NOMO-1 treated with DMSO at 0.1 percent for 48 hours (cell line): Measurements from ENCODE around the gene NRXN3.
"Not testable (repeated sequence)": the region's sequence is repeated elsewhere in the genome, so short reads cannot be mapped to it uniquely, and the experiment has no call there.

ENCODE experiments used
- DNase-seq: peaks from one replicate; lab custom pipeline; 2025; ENCODE audit not compliant: unreplicated experiment; lab: John Stamatoyannopoulos, UW

The NRXN3 gene

DNA sequence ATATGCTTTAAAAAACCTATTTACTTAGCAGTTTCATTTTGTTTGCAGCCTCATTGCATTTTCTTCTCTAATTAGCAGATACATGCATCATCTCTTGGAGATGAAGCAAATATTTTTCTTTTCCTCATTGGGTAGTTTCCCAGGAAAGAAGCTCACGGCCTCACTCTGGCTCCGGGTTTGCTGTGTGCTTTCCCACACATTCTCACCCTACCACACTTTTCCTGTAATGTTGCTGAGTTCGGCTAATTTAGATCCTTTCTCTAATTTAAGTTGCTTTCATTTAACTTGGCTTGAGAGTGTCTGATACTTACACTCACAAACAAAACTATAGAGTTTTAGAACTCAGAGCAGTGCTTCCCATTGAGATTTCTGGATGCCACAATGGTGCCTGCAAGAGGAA lies 928.2 kb downstream of the NRXN3 start:
- no peak for DNase-seq

- no peak for DNase-seq
Measured at GRCh38 chr14:79100578-79100977, 930.4 kb downstream of the NRXN3 start.

GRCh38 chr14:79101388-79101787 lies 931.2 kb downstream of the NRXN3 start:
- DNase-seq: no peak

- no peak for DNase-seq
Measured at GRCh38 chr14:79103764-79104163, 933.6 kb downstream of the NRXN3 start.

DNA sequence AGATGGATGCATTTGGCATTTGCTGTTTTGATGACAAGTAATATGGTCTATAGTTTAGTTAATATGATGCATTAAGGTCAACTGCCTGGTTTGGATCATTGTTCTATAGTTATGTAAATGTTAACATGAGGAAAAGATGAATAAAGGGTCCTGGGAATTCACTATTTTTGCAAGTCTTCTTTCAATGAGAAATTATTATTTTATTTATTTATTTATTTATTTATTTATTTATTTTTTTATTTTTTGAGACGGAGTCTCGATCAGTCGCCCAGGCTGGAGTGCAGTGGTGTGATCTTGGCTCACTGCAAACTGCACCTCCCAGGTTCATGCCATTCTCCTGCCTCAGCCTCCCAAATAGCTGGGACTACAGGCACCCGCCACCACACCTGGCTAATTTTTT lies 940.4 kb downstream of the NRXN3 start:
- DNase-seq: not testable (repeated sequence)

GRCh38 chr14:79111987-79112501 lies 941.9 kb downstream of the NRXN3 start:
- no peak for DNase-seq

DNA sequence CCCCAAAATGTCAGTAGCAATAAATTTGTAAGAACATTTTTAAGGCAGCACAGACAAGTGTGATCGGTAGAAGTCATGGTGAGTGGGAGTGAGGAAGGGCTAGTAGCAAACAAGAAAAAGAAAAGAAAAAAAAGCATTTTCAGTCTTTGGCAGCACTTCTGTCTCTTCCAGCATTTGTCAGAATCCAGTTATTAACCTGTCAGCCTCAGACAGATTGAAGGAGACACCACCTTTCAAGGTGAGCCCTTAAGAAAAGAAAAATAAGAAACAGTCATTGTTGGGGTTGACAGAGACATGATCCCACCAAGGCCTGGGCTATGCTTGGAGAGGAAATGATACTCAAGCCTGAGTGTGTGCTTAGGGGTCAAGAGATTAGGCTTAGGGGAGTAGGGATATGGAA lies 947.4 kb downstream of the NRXN3 start:
- DNase-seq: no peak

DNA sequence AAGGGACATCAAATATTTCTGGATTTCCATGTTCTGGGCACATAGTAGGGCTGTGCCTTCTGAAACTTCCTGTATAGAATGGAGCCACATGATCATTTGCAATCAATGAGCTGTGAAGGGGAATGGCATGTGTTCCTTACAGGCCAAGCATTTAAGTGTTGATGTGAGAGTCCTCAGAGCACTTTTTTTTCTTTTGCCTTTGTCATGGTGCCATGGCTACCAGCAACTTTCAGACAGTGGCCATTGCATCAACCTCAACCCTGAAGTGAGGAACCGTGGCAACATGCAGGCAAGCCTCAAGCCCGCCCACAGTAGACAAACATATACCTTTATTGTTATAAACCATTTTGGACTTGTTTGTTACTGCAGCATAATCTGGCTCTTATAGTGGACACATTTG lies 948.1 kb downstream of the NRXN3 start:
- DNase-seq: no peak

DNA sequence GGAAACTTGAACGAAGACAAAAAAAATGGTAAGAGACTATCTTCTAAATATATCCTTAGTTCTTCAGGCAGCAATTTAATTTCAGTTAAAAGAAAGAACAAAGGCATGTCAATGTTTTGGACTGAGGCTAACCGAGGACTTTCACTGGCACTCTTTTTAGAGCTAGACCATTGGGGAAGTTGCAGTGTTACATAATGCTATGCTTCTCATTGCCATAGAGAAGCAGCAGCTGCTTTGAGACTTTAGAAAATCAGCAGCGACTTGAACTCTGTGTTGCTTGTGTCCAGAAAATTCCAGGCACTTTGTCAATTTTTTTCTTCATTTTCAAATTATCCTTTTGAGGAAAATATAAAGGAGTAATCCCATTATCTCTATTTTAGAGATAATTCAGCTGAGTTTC lies 964.2 kb downstream of the NRXN3 start:
- DNase-seq: peak; percentile 42

DNA sequence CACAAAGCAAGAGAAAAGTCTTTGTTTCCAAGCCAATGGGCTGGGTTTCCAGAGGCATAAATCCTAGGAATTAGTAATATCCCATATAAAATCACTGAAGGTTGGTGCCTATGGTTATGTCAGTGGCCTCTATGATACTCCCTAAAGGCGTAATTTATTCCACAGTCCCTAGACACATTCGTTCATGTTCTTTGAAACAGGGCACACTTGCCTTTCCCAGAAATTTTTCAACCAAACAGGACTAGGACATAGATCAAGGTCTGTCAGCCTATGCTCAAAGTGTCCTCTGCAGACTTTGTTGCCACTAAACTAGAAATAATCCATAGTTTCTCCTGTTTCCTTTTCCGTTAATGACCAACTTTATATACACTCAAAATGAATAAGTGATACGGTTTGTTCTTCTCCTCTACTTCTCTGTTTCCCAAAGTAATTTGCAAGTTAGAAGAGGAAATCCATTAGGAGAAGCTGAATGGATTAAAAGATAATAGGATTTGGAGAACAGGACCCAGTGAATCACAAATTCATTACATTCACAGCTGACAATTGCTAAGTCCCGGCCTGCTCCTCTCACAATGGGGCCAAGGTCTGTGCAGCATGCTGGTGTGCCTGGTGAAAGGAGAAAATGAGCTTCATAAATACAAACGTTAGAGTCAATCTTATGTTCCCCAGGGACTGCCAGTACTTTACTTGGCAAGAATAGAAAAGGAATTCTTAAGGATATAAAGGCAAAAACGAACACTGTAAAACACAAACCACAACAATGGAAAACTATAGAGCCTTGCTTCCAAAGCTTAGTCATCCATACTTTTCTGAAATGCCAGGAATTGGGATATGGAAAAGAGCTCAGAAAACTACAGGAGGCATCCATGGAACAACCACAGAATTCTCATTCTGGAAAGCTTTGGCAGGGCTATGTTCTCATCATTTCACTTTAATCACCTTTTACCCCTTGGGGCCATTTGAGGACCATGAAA lies 966.2 kb downstream of the NRXN3 start:
- no peak for DNase-seq

DNA sequence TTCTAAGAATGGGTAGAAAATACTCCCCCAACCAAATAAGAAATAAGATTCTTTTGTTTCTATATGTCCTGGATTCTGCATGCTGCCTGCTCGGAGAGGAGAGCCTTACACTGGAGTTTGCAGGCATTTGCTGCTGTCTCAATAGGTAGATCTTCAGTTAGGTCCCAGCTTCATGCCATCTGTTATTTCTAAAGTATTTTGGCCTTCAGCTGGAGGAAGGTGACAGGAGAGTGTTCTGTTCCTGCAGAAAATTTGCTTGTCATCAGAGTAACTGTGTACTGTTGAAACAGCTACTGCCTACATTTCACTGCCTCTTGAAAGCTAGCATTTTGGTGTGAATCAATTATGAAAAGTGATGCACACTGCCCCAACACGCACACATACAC lies 966.9 kb downstream of the NRXN3 start:
- no peak for DNase-seq

- DNase-seq: no peak
Measured at GRCh38 chr14:79137836-79138235, 967.7 kb downstream of the NRXN3 start.

DNA sequence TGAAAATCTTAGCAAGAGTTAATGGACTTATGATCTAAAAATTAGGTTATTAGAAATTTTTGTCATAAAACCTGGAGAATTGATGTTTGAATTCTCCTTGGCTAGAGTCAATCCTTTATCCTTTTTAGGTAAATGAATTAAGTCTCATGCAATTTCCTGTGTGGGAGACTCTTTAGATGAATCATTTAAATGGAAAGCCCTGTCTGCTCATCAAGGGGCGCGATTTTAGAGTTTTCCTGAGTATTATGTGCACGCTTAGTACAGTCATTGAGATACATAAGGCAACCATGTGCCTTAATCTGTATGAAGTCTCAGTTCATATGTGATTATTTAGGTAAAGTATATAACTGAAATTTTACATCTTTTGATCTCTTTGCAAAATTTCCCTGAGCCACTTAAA lies 974.7 kb downstream of the NRXN3 start:
- DNase-seq: no peak

- no peak for DNase-seq
Measured at GRCh38 chr14:79150226-79150625, 980.1 kb downstream of the NRXN3 start.

- DNase-seq: no peak
Measured at GRCh38 chr14:79157369-79157768, 987.2 kb downstream of the NRXN3 start.

- no peak for DNase-seq
Measured at GRCh38 chr14:79161571-79161970, 991.4 kb downstream of the NRXN3 start.

- DNase-seq: no peak
Measured at GRCh38 chr14:79162833-79163232, 992.7 kb downstream of the NRXN3 start.

DNA sequence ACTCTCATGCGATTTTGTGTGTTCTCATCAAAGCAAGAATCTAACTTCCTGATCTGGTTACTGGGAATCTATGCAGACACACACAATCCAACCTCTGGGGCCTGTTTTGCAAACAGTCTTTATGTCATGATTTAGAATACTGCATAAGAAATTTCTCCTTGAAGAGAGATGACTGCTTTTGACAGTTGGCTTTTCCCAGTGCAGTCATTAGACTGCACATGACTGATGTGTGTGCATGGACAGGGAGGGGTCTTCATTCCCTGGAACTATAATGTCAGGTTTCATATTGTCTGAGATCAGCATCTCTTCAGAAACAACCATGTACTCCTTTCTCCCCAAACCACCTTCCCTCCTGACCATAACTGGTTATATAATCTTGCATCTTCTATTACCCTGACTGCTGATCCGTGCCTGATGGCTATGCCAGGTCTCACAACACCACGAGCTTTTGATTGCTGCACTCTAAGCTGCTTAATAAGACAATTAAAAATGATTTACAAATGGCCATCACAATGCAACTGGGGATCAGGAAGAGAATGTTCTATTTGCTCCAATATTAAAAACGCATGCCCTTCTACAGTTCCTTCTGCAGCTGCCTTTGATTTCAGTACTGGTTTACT lies 995.4 kb downstream of the NRXN3 start:
- DNase-seq: no peak

- no peak for DNase-seq
Measured at GRCh38 chr14:79166171-79166570, 996.0 kb downstream of the NRXN3 start.

GRCh38 chr14:79167957-79168356 lies 997.8 kb downstream of the NRXN3 start:
- no peak for DNase-seq

GRCh38 chr14:79175671-79176070 lies 1005.5 kb downstream of the NRXN3 start:
- no peak for DNase-seq

DNA sequence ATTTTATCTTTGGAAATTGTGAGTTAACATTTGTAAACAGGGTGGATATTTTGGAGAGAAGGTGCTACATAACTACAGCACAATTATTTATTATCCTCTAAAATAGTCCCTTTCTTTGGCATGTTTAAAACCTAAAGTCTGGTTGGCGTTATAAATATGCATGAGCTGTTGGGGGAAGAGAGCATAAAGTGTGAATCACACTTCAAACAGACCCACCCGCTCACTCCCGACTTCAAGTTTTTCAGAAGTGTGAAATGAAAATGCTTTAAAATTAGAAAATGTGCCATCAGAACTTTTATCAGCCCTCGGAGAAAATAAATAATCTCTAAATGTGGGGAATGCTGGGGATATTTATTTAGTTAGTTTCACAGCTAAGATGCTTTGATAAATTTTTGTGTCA lies 1006.9 kb downstream of the NRXN3 start:
- DNase-seq: no peak
